A673 (cell line): Measurements from ENCODE around the gene SKI.

Source experiments
- EZH2 ChIP-seq: fragments of 200-600 bp; sonication (generic); IDR thresholded peaks from 2 replicates; pipeline ENCODE4 v1.6.1; 2017; ENCODE audit warnings: borderline replicate concordance, low read depth, mild to moderate bottlenecking, mixed read lengths, antibody characterized with exemption, low read length; ENCODE audit not compliant: poor library complexity, severe bottlenecking
- TF ChIP-seq, protein P1 (sequence below): fragments of 300-800, 200-600 bp; sonication (generic); conservative IDR thresholded peaks from 2 replicates; pipeline ENCODE4 v1.5.1; 2017; ENCODE audit warnings: low read depth, mild to moderate bottlenecking, antibody characterized with exemption, low read length, moderate library complexity, mixed read lengths

GRCh38 chr1:2256435-2257244 lies 28.5 kb downstream of the SKI start:
- TF ChIP-seq, protein P1, sequence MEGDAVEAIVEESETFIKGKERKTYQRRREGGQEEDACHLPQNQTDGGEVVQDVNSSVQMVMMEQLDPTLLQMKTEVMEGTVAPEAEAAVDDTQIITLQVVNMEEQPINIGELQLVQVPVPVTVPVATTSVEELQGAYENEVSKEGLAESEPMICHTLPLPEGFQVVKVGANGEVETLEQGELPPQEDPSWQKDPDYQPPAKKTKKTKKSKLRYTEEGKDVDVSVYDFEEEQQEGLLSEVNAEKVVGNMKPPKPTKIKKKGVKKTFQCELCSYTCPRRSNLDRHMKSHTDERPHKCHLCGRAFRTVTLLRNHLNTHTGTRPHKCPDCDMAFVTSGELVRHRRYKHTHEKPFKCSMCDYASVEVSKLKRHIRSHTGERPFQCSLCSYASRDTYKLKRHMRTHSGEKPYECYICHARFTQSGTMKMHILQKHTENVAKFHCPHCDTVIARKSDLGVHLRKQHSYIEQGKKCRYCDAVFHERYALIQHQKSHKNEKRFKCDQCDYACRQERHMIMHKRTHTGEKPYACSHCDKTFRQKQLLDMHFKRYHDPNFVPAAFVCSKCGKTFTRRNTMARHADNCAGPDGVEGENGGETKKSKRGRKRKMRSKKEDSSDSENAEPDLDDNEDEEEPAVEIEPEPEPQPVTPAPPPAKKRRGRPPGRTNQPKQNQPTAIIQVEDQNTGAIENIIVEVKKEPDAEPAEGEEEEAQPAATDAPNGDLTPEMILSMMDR = no peak
- TF ChIP-seq EZH2 = no peak
